ENCODE measurements around the gene OR2J3.
"Not testable (repeated sequence)": the region's sequence is repeated elsewhere in the genome, so short reads cannot be mapped to it uniquely, and the experiment has no call there.

Gene OR2J3

DNA sequence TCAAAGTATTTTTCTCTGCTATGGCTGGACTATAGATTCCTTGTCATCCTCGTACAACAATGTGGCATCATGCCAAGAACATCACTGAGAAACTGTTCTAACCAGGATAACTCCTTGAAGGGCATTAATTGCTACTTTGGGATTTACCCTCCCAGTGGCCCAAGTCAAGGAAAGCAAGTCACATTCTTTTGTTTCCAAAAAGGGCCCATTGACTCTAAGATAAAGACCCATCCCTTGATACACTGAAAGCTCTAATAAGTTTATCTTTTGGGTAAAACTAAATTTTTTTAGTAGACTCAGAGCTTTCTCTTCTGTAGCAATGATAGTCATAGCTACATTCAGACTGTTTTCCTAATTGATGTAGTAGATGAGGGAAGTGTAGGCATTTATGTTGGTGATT lies at the start of gene OR2J3:
Gene OR2J3 (plus strand): TSS at position 301 of the 400 bp plus-strand sequence. CDS start 3,833 bp downstream, outside the sequence.
- no peak for DNase-seq (ENCODE audit: low read depth)

DNA sequence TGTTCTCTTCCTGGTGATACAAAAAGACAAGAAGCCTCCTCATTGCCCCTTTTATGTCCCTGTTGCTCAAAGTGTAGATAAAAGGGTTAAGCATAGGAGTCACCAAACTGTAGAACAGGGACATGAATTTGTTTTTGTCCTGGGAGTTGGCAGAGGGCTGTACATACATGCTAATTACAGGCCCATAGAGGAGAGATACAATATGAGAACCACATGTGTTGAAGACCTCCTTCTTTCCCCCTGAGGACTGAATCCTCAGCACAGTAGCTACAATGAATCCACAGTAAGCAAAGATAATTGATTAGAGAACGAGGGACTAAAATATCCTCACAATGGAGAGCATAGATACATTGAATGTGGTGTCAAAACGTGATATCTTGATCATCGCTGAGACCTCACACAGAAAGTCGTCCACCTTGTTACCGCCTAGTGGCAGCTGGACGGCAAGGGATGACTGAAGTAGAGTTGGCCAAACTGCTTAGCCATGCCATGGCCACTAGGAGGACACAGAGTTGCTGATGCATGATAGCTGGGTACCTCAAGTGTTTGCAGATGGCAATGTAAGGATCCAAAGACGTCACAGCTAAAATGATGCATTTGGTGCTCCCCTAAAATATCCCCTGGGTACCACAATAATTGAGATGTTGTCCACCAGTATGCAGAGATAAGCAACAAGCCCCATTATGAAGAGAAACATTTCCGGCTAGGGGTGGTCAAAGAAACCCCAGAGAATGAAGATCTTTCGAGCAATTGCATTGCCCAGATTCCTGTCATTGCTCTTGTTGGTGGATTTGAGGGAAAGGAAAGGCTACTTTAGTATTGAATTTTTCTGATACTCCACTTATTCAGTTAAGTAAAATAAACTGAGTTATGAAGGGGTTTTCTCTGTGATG lies 35.8 kb upstream of the OR2J3 start:
- no peak for DNase-seq (ENCODE audit: low read depth)

DNA sequence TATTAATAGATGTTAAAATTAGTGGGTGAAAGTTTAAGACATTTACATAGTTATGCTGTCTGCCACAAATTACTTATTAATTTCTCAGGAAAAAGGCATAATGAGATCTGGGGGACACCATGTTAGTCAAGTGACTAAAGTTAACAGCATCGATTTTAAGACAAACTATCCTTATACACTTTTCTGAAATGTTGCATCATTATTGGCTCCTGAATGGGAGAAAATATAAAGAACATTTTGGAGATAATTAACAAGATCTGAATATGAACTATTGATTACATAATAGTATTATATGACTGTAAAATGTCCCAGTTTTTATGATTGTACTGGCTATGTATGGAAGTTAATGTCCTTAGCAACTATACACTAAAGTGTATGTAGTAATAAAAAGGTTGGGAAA lies 28.7 kb upstream of the OR2J3 start:
- DNase-seq (ENCODE audit: low read depth), result no peak

DNA sequence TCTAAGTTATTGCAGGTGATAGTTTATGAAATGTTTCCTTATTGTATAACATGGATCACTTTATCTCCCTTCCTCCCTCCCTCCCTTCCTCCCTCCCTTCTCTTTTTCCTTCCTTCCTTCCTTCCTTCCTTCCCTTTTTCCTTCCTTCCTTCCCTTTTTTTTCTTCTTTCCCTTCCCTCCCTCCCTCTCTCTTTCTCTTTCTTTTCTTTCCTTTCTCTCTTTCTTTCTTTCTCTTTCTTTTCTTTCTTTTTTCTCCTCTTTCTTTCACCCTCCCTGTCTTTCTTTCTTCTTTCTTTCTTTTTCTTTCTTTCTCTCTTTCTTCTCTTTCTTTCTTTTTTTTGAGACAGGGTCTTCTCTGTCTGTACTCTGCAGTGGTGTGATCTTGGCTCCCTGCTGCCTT lies 26.5 kb upstream of the OR2J3 start:
- no peak for DNase-seq (ENCODE audit: low read depth)

DNA sequence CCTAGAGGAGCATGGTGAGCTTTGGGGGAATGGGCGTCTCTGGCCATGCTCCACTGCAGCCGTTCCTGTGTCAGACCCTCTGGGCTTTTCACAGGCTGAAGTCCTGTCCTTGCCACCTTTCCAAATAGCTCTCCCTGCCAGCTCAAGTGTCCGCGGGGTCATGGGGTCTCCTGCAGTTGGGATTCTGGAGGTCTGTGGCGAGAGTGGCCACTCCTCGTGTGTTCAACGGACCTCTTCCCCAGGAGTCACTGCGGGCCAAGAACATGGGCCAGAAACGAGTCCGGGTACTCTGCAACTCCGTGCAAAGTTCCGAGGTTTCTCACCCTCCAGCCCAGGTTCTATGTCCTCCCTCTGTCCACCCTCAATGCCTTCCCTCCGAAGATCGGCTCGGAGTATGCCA lies 25.4 kb upstream of the OR2J3 start:
- DNase-seq (ENCODE audit: low read depth), result no peak

DNA sequence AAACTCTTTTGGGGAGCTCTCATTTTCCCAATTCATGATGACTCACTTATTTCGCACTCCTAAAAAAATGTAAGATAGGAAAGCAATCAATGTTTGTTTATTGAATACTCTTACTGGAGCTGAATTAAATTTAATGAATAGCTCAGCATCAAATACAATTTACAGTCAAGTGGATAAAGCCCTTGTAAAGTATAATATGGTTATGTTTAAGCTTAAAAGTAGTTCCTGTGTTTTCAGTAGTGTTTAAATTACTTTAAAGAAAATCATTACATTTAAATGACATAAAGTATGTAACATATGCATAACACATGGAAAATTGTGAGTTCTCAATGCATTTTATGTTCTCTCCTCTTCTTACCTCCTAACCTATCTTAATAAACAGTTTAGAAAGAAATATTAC lies 20.6 kb upstream of the OR2J3 start, which contains the start of gene OR2B3:
Gene OR2B3 (minus strand): TSS at position 101 of the 400 bp plus-strand sequence. CDS start 65 bp downstream, at position 36.
- DNase-seq (ENCODE audit: low read depth), result no peak

DNA sequence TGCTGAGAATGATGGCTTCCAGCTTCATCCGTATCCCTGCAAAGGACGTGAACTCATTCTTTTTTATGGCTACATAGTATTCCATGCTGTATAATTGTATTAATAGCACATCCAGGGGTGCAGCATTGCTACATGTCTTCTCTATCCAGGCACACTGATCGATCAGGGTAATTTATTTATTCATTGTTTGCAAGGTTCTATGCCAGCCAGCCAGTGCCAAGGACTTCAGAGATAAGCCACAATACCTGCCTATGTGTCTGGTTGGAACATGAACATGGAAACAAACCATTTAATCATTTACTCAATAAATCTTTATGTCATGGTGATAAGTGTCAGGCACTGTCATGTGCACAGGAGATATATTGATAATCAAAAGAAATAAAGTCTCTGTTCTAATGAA lies 14.9 kb upstream of the OR2J3 start:
- no peak for DNase-seq (ENCODE audit: low read depth)

DNA sequence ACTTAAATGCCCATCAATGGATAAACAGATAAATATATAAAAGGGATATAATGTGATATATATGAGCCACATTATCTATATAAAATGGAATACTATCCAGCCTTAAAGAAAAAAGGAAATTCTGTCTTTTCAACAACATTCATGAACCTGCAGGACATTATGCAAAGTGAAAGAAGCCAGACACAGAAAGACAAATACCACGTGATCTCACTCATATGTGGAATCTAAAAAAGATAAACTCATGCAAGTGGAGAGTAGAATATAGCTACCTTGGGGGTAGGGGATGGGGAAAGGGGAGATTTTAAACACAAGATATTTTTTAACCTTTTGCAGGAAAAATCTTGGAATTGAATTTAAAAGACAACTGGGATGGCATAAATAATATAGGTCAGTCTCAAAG lies 10.1 kb upstream of the OR2J3 start:
- DNase-seq (ENCODE audit: low read depth), result no peak

DNA sequence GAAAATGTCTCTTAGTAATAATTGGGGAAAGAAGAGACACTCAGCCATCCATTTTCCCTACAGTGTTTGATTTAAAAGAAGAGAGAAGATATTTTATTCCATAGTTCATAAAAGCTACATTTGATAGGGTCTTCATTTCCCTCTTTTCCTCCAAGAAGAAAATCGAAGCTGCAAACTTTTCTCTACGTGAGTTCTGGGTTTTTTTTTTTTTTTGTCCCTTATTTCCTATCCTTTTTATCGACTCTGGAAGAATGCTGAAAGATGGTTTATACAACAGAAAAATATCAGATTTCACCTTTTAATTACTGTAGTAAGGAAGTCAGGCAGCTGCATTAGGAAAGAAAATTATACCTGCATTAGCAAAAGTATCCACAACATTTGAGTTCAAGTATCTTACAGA lies 8.7 kb upstream of the OR2J3 start, which contains the start of gene OR2J1:
Gene OR2J1 (plus strand): TSS at position 301 of the 400 bp plus-strand sequence. CDS start 1,453 bp downstream, outside the sequence.
- no peak for DNase-seq (ENCODE audit: low read depth)

DNA sequence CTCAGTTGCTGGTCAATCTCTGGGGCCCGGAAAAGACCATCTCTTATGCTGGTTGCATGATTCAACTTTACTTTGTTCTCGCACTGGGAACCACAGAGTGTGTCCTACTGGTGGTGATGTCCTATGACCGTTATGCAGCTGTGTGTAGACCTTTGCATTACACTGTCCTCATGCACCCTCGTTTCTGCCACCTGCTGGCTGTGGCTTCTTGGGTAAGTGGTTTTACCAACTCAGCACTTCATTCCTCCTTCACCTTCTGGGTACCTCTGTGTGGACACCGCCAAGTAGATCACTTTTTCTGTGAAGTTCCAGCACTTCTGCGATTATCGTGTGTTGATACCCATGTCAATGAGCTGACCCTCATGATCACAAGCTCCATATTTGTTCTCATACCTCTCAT lies 4.3 kb downstream of the OR2J3 start:
- no peak for DNase-seq (ENCODE audit: low read depth)

DNA sequence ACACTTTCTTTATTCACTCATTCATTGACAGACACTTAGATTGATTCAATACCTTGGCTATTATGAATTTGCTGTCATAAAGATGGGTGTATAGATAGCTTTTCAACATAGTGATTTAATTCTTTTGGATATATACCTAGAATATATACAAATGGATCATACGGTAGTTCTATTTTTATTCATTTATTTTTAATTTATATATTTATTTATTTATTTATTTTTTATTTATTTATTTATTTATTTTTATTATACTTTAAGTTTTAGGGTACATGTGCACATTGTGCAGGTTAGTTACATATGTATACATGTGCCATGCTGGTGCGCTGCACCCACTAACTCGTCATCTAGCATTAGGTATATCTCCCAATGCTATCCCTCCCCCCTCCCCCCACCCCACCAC lies 7.1 kb downstream of the OR2J3 start:
- DNase-seq (ENCODE audit: low read depth), result not testable (repeated sequence)

DNA sequence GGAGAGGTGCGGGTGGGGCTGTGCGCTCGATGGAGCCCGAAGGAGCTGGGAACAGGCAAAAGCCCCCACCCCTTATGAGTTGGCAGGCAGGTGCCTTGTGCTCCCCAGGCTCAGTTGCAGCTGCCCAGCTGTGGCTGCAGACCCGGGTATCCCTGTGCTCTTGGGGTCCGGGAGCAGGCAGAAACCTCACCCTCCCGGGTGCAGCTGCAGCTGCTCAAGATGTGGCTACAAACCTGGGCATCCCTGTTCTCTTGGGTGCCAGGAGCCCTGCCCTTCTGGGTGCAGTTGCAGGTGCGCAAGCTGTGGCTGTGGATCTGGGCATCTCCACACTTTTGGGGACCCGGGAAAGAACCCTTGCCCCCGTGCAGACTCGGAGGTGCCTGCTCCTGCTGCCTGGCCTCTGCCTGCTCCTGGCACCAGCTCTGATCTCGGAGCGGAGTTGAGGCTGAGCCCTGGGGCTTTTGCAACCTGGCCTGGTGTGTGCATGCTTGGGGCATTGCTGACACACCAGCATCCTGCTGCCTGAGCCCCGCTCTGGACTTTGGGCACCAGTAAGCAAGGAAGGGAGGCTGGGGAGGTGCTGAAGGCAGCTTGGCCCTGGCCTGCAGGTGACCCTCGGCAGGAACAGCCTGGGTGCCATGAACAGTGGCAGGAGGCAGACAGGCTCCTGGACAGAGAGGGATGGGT lies 21.6 kb downstream of the OR2J3 start:
- DNase-seq (ENCODE audit: low read depth), result no peak

DNA sequence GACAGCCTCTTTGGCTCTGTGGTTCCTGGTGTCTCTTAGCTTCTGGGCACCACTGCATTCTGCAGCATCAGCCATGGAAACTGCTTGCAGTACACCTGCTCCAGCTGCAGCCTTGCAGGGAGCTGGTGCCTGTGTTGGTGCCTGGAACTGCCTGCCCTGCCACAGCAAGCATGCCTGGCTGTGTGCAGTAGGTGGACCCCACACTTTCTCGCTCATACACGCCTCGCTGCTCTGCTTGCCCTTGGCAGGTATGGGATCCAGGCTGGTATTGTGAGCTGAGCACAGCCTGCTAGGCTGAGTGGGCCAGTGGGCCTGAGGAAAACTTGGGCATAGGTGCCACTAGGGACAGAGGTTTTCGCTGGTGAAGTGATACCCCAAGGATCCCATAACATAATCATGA lies 22.8 kb downstream of the OR2J3 start:
- no peak for DNase-seq (ENCODE audit: low read depth)

DNA sequence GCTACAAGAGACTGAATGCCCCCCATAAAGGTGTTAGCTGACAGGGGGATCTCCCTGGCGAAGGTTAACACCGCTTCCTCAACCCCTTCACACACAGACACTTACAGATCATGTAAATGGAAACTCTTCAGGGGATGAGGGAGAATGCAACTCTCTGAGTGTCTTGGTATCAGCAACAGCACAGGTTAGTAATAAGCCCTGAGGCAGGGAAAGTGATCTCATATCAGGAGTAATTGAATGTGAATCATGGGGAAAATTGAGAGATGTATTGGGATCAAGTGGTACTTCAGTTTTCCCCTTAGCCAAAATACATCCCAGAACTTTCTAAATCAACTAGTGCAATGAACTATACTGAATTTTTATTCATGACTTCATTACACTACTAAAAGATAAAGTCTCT lies 23.8 kb downstream of the OR2J3 start:
- no peak for DNase-seq (ENCODE audit: low read depth)

DNA sequence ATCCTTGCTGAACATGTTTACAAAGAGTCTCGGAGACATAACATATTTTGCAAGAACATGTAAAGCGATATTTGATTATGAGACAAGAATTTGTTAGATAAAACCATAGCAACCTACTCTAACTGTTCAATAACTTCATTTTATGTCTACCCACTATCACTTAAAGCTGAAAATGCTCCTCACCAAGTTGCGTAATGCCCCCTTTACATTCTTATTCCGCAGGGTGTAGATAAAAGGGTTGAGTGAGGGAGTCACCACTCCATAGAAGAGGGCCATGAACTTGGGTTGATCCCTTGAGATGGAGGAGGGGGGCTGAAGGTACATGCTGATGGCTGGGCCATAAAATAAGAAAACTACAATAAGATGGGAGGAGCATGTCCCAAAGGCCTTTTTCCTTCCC lies 29.9 kb downstream of the OR2J3 start:
- no peak for DNase-seq (ENCODE audit: low read depth)

DNA sequence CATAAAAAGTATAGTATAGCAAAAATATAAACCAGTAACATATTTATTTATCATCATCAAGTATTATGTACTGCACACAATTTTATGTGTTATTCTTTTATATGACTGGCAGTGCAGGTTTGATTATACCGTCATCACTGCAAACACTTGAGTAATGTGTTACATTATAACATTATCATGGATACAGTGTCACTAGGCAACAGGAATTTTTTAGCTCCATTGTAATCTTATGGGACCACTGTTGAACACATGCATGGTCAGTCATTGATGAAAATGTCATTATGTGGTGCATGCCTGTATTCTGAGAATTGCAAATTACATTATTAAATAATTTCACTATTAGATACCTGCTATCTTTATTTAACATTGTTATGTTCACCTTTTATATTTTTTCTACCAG lies 33.7 kb downstream of the OR2J3 start:
- DNase-seq (ENCODE audit: low read depth), result no peak

DNA sequence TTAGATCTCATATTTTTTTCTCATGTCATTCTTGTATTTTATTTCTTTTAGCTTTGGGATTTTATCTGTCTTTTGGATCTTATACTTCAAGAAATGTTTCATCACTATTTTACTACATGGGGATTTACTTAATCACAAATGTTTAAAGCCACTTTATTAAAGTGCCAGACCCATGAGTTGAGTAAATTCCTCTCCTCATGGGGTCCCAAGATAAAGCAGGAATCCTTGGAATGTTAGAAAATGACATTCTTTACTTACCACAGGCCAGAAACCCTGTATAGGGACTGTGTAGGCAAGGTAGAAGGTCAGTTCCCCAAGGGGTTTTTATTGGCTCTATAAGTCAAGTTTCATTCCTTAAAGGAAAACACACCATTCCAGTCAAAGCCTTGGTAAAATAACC lies 34.5 kb downstream of the OR2J3 start:
- DNase-seq (ENCODE audit: low read depth), result no peak

DNA sequence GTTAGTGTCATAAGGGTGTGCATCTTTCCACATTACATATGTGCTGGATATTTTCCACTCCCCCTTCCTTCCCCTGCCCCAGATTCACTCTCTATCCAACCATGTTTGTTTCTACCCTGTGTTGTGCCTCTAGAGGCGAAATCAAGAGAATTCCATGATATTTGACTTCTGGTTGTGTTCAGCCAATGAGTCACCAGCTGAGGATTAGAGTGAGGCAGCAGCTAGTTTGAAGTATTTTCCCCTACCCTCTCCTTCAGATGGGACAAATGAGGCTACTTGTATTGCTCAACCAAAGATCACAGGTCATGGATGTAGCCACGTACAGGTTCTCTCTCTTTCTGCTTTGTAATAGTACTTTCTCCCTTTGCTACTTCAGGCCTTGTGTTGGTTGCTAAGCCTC lies 38.3 kb downstream of the OR2J3 start:
- no peak for DNase-seq (ENCODE audit: low read depth)

DNA sequence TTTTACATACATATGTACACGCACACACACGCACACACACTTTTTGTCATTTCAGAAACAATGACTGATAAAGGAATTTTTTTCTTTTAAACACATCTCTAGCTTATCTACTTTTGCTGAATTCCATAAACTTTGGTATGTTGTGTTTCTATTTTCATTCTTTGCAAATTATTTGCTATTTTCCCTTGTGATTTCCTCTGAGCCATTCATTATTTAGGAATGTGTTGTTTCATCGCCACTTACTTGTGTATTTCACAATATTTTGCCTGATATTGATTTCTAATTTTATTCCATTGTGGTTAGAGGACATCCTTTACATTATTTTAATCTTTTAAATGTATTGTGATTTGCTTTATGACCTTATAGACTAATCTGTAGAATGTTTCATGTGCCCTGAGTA lies 39.2 kb downstream of the OR2J3 start:
- DNase-seq (ENCODE audit: low read depth), result no peak

DNA sequence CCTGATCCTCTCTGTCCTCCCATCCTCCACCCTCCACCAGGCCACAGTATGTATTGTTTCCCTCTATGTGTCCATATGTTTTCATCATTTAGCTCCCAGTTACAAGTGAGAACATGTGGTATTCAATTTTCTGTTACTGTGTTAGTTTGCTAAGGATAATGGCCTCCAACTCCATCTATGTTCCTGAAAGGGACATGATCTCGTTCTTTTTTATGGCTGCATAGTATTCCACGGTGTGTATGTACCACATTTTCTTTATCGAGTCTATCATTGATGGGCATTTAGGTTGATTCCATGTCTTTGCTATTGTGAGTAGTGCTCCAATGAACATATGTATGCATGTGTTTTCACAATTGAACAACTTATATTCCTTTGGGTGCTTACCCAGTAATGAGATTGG lies 41.6 kb downstream of the OR2J3 start:
- not testable (repeated sequence) for DNase-seq (ENCODE audit: low read depth)

DNA sequence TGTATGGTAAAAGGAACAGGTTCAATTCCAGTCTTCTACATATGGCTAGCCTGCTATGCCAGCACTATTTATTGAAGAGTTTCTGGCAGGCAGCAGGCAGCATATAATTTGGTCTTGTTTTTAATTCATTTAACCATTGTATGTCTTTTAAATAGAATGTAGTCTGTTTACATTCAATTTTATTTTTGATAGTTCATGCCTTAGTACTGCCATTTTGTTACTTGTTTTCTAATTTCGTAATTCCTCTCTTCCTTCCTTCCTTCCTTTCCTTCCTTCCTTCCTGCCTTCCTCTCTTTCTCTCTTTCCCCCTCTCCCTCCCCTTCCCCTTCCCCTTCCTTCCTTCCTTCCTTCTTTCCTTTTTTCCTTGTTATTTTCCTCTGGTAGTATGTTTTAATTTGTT lies 45.2 kb downstream of the OR2J3 start:
- no peak for DNase-seq (ENCODE audit: low read depth)

DNA sequence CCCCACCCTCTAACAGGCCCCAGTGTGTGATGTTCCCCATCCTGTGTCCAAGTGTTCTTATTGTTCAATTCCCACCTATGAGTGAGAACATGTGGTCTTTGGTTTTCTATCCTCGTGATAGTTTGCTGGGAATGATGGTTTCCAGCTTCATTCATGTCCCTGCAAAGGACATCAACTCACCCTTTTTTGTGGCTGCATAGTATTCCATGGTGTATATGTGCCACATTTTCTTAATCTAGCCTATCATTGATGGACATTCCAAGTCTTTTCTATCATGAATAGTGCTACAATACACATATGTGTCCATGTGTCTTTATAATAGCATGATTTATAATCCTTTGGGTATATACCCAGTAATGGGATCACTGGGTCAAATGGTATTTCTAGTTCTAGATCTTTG lies 47.3 kb downstream of the OR2J3 start:
- not testable (repeated sequence) for DNase-seq (ENCODE audit: low read depth)

DNA sequence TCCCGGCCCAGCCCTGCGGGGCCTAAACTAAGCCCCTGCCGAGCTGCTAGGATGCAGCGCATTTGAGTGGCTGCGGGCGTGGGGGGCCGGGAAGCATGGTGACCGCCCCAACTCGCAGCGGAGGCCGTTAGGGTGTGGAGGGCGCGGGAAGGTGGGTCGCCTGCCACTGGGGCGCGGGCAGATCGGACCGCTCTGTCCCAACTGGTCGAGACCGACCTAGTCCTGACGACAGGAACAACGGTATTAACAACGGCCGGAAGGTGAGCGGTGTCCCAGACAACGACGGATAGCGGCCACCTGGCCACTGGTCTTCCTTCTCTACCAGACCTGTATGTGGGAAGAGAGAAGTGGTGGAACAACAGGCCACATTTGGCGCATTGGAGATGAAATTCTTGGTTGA lies 52.1 kb downstream of the OR2J3 start:
- not testable (repeated sequence) for DNase-seq (ENCODE audit: low read depth)

Measured in activated T-helper 9 cell treated with anti-CD3 and anti-CD28 coated beads, Interleukin-2, amount 50 U/mL, for 16 hours (primary cell).